ENCODE data around the gene GNG3.
"Not testable (repeated sequence)": the region's sequence is repeated elsewhere in the genome, so short reads cannot be mapped to it uniquely, and the experiment has no call there.

GNG3 gene

GRCh38 chr11:62688491-62688890, 19.0 kb upstream of the GNG3 start:
- no peak for DNase-seq

- DNase-seq, result no peak
Measured at GRCh38 chr11:62689421-62690183, 17.9 kb upstream of the GNG3 start, which contains the start of gene LRRN4CL. TSS of gene LRRN4CL (minus strand) at chr11:62689530. CDS start at chr11:62688508, 1,022 bp downstream.

- DNase-seq, result not testable (repeated sequence)
Measured at GRCh38 chr11:62693624-62694023, 13.9 kb upstream of the GNG3 start.

- peak; percentile 58 for DNase-seq
Measured at GRCh38 chr11:62694455-62695167, 12.9 kb upstream of the GNG3 start.

GRCh38 chr11:62702246-62702645, 5.2 kb upstream of the GNG3 start:
- DNase-seq, result no peak

- DNase-seq, result not testable (repeated sequence)
Measured at GRCh38 chr11:62703921-62704320, 3.6 kb upstream of the GNG3 start.

- DNase-seq, result peak; percentile 66
Measured at GRCh38 chr11:62705413-62705812, 2.1 kb upstream of the GNG3 start.

GRCh38 chr11:62705880-62706849, 1.3 kb upstream of the GNG3 start:
- peak; percentile 96 for DNase-seq

- no peak for DNase-seq
Measured at GRCh38 chr11:62706850-62707247, 627 bp upstream of the GNG3 start.

- DNase-seq, result no peak
Measured at GRCh38 chr11:62708392-62708791, 916 bp downstream of the GNG3 start.

- DNase-seq, result peak; percentile 69
Measured at GRCh38 chr11:62708793-62709192, 1.3 kb downstream of the GNG3 start.

- peak; percentile 99 for DNase-seq
Measured at GRCh38 chr11:62709247-62710000, 1.9 kb downstream of the GNG3 start.

- peak; percentile 61 for DNase-seq
Measured at GRCh38 chr11:62710001-62710345, 2.5 kb downstream of the GNG3 start.

- DNase-seq, result no peak
Measured at GRCh38 chr11:62712276-62712812, 4.9 kb downstream of the GNG3 start.

- no peak for DNase-seq
Measured at GRCh38 chr11:62712861-62713260, 5.4 kb downstream of the GNG3 start.

- DNase-seq, result no peak
Measured at GRCh38 chr11:62713343-62713742, 5.9 kb downstream of the GNG3 start.

- DNase-seq, result no peak
Measured at GRCh38 chr11:62715150-62716130, 8.0 kb downstream of the GNG3 start.

GRCh38 chr11:62716206-62716605, 8.7 kb downstream of the GNG3 start:
- no peak for DNase-seq

GRCh38 chr11:62716816-62717215, 9.3 kb downstream of the GNG3 start:
- DNase-seq, result no peak

- no peak for DNase-seq
Measured at GRCh38 chr11:62719302-62719978, 12.0 kb downstream of the GNG3 start.
